Tibial nerve (tissue), 4 donors: Measurements from ENCODE around the gene CDV3. TPM values are rescaled to one million over a fixed set of nuclear protein-coding genes. Genes with fewer than 3 reads are reported as not detected.
"Not testable (repeated sequence)": the region's sequence is repeated elsewhere in the genome, so short reads cannot be mapped to it uniquely, and the experiment has no call there.

ENCODE experiments used
- DNase-seq, 2 donors: peaks; one replicate each; pipeline ENCODE4 v3.0.0-alpha.2; 2019; ENCODE audit warnings: low spot score in 2 of 2
- H3K27ac ChIP-seq, 4 donors: fragments of 200-600 bp; sonication (generic) in 3 of 4; one replicate each; pipeline ENCODE4 v1.5.1; 2017 to 2019; ENCODE audit warnings: mild to moderate bottlenecking in 1 of 4
- H3K27me3 ChIP-seq, 2 donors: fragments of 200-600 bp; sonication (generic) in 1 of 2; one replicate each; pipeline versions ENCODE4 v1.5.1 to v1.6.0; 2017 to 2019
- H3K36me3 ChIP-seq, 3 donors: fragments of 200-600 bp; sonication (generic); one replicate each; pipeline ENCODE4 v1.5.1; 2018 to 2019
- H3K4me1 ChIP-seq, 4 donors: fragments of 200-600 bp; sonication (generic) in 3 of 4; one replicate each; pipeline ENCODE4 v1.5.1; 2017 to 2019
- H3K4me3 ChIP-seq, 4 donors: fragments of 200-600 bp; sonication (generic) in 3 of 4; one replicate each; pipeline ENCODE4 v1.5.1; 2017 to 2019; ENCODE audit warnings: mild to moderate bottlenecking in 1 of 4, moderate library complexity in 1 of 4
- H3K9me3 ChIP-seq, 4 donors: fragments of 200-600 bp; sonication (generic) in 3 of 4; one replicate each; pipeline ENCODE4 v1.5.1; 2017 to 2019
- CTCF ChIP-seq, 5 experiments: fragments of 200-600 bp in 3 of 5; fragments of 450-650 bp in 2 of 5; sonication (generic) in 3 of 5; IDR thresholded peaks; one replicate each; pipeline ENCODE4 v1.5.1; 2016 to 2019; ENCODE audit warnings: antibody characterized with exemption in 5 of 5, mild to moderate bottlenecking in 3 of 5, moderate library complexity in 2 of 5
- EP300 ChIP-seq, 2 donors: sonication (generic); formaldehyde crosslinking; IDR thresholded peaks; one replicate each; pipeline ENCODE4 v1.6.1; 2017; ENCODE audit warnings: antibody characterized with exemption in 2 of 2, mild to moderate bottlenecking in 1 of 2
- POLR2A ChIP-seq, 2 donors: fragments of 450-650 bp; IDR thresholded peaks; one replicate each; pipeline ENCODE4 v1.6.1; 2017; ENCODE audit warnings: antibody characterized with exemption in 2 of 2, mild to moderate bottlenecking in 2 of 2, moderate library complexity in 2 of 2
- WGBS, 2 donors: methylation state at CpG; one replicate each; pipeline ENCODE4 v1.1.5; 2018; 5-methylcytosine and 5-hydroxymethylcytosine counted together
- total RNA-seq, 4 donors: library from RNA; depleted of rRNA; stranded (reverse); fragments of >200 nt; gene quantifications; one replicate each; pipeline ENCODE4 v1.1.0, GENCODE V29; 2016

CDV3 gene
- total RNA-seq, 4 donors from 2014 or later, result 86.0 to 115 (median 105) TPM

- no peaks in the 10 kb centered on the region for H3K27me3 ChIP-seq
- no peak overlapping the region for H3K27ac ChIP-seq
- TF ChIP-seq POLR2A (IDR thresholded peaks at IDR 0.05) (no peak), CTCF (IDR thresholded peaks at IDR 0.05) (no peak), EP300 (IDR thresholded peaks at IDR 0.05) (no peak)
- H3K4me1 ChIP-seq, result peaks cover 0 to 9% (median 6%) of the 10 kb centered on the region in 4 donors
- peaks cover 0 to 3% (median 0%) of the 10 kb centered on the region in 4 donors for H3K9me3 ChIP-seq
- H3K4me3 ChIP-seq, result no peak overlapping the region
- H3K36me3 ChIP-seq, result no peaks in the 10 kb centered on the region
- 50 to 65% methylated on average over 2 of the region's 2 CpGs for WGBS, 2 donors
- DNase-seq, result no peak
Measured at GRCh38 chr3:133540896-133541674, 32.4 kb upstream of the CDV3 start.

DNA sequence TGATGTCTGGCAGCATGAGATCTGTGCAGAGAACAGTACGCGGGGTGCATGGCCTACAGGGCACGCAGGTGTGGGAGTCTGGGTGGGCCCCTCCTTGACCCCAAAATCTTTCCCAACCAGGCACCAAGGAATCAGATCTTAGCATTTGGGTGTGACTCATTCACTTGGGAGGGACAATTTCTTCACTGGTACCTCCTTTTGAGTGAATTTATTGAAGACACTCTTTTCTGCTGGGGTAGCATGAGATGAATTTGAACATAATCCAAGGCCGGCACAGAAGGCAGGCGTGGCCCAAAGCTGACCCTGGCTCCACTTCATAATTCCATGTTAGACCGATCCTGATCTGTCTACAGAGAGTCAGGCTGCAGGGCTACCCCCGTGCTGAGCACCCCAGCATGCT lies 30.6 kb upstream of the CDV3 start:
- peaks cover 0 to 16% (median 0%) of the 10 kb centered on the region in 4 donors for H3K4me1 ChIP-seq
- no peak for DNase-seq
- no peak overlapping the region for H3K27ac ChIP-seq
- no peaks in the 10 kb centered on the region for H3K27me3 ChIP-seq
- no peak for TF ChIP-seq CTCF (IDR thresholded peaks at IDR 0.05)
- no peak for TF ChIP-seq POLR2A (IDR thresholded peaks at IDR 0.05)
- no peak for TF ChIP-seq EP300 (IDR thresholded peaks at IDR 0.05)
- H3K9me3 ChIP-seq, result peaks cover 0 to 3% (median 0%) of the 10 kb centered on the region in 4 donors
- no peaks in the 10 kb centered on the region for H3K36me3 ChIP-seq
- 82 to 84% methylated on average over 7 of the region's 7 CpGs for WGBS, 2 donors
- H3K4me3 ChIP-seq, result no peak overlapping the region

- not testable (repeated sequence) for H3K36me3 ChIP-seq, H3K27me3 ChIP-seq, H3K9me3 ChIP-seq, H3K4me3 ChIP-seq, DNase-seq, H3K27ac ChIP-seq
- WGBS, 2 donors, result 85 to 88% methylated on average over 2 of the region's 2 CpGs
- H3K4me1 ChIP-seq, result peaks cover 0 to 22% (median 0%) of the 10 kb centered on the region in 4 donors
Measured at GRCh38 chr3:133544983-133545382, 28.5 kb upstream of the CDV3 start.

DNA sequence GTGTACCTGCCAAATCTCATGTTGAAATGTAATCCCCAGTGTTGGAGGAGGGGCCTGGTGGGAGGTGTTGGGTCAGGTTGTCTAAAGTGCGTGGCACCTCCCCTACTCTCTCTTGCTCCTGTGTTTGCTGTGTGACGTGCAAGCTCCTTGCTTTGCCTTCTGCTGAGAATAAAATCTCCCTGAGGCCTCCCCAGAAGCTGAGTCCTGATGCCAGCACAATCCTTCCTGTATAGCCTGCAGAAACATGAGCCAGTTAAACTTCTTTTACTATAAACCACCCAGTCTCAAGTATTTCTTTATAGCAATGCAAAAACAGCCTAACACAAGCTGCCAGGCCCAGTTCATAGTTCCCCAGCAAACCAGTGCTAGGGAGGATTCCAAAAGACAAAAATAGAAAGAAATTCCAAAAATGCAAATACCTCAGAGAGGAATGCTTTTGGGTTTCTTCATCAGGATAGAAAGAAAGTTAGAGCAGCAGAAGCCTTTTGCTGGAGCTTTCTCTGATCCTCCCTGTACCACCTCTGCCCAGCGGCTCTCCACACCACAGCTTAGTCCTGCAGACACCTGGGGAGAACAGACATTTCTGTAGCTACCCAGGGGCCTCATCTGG lies 25.9 kb upstream of the CDV3 start:
- Histone ChIP-seq H3K4me1 (peaks cover 0 to 22% (median 0%) of the 10 kb centered on the region in 4 donors), H3K4me3 (no peak overlapping the region), H3K27ac (peak overlapping the region in 3 of 4 donors; percentile 40 to 80 (median 62)), H3K36me3 (no peaks in the 10 kb centered on the region), H3K27me3 (no peaks in the 10 kb centered on the region), H3K9me3 (no peaks in the 10 kb centered on the region)
- DNase-seq, result no peak
- TF ChIP-seq POLR2A (IDR thresholded peaks at IDR 0.05) (no peak), EP300 (IDR thresholded peaks at IDR 0.05) (no peak), CTCF (IDR thresholded peaks at IDR 0.05) (no peak)
- 58 to 89% methylated on average over 3 of the region's 3 CpGs for WGBS, 2 donors

GRCh38 chr3:133548090-133548489 lies 25.4 kb upstream of the CDV3 start:
- WGBS, 2 donors, result 43 to 49% methylated on average over 2 of the region's 2 CpGs
- Histone ChIP-seq H3K9me3 (no peaks in the 10 kb centered on the region), H3K27me3 (no peaks in the 10 kb centered on the region), H3K27ac (peak overlapping the region in 3 of 4 donors; percentile 40 to 80 (median 62)), H3K4me3 (no peak overlapping the region), H3K4me1 (peaks cover 0 to 22% (median 0%) of the 10 kb centered on the region in 4 donors), H3K36me3 (no peaks in the 10 kb centered on the region)
- TF ChIP-seq CTCF (IDR thresholded peaks at IDR 0.05), result no peak
- TF ChIP-seq EP300 (IDR thresholded peaks at IDR 0.05), result no peak
- TF ChIP-seq POLR2A (IDR thresholded peaks at IDR 0.05), result no peak
- no peak for DNase-seq
